Erythroblast (primary cell): ENCODE results near the gene FADD.
A peak's percentile ranks its signal among the peaks of the same experiment; 100 is the strongest.
"Not testable (repeated sequence)": the region's sequence is repeated elsewhere in the genome, so short reads cannot be mapped to it uniquely, and the experiment has no call there.

Experiments used
- DNase-seq, 2 experiments: peaks; one replicate each; lab custom pipeline; 2025; lab: John Stamatoyannopoulos, UW
- GATA1 ChIP-seq: IDR thresholded peaks from 2 replicates; pipeline ENCODE4 v1.6.1; 2011; ENCODE audit warnings: low read depth, mild to moderate bottlenecking, control low read depth, low read length, moderate library complexity
- POLR2A ChIP-seq: IDR thresholded peaks from 2 replicates; pipeline ENCODE4 v1.6.1; 2011; ENCODE audit warnings: mild to moderate bottlenecking, low read length

FADD gene

GRCh38 chr11:70187771-70188170 is 15.3 kb upstream of the FADD start:
- no peak for DNase-seq
- no peak for TF ChIP-seq POLR2A
- no peak for TF ChIP-seq GATA1

GRCh38 chr11:70189622-70190021 is 13.5 kb upstream of the FADD start:
- no peak for TF ChIP-seq POLR2A
- TF ChIP-seq GATA1 = no peak
- DNase-seq = no peak

GRCh38 chr11:70191495-70192140 is 11.5 kb upstream of the FADD start:
- TF ChIP-seq GATA1 = no peak
- TF ChIP-seq POLR2A = no peak
- peak; percentile 72 to 85 for DNase-seq

- TF ChIP-seq GATA1 = no peak
- TF ChIP-seq POLR2A = no peak
- DNase-seq = no peak
Observed at GRCh38 chr11:70192666-70193410, 10.3 kb upstream of the FADD start.

GRCh38 chr11:70193411-70194292 is 9.4 kb upstream of the FADD start:
- DNase-seq = peak in 1 of 2 experiments; percentile 14
- no peak for TF ChIP-seq POLR2A
- TF ChIP-seq GATA1 = no peak

- DNase-seq = no peak
- TF ChIP-seq POLR2A (no peak), GATA1 (no peak)
Observed at GRCh38 chr11:70194792-70195791, 8.0 kb upstream of the FADD start.

GRCh38 chr11:70200212-70200844 is 2.8 kb upstream of the FADD start:
- TF ChIP-seq GATA1 = no peak
- no peak for TF ChIP-seq POLR2A

GRCh38 chr11:70201047-70201446 is 2.0 kb upstream of the FADD start:
- DNase-seq = not testable (repeated sequence)

More at GRCh38 chr11:70200212-70200844, 2.8 kb upstream of the FADD start:
- no peak for DNase-seq

- peak; percentile 12 for DNase-seq
Observed at GRCh38 chr11:70201882-70202861, 924 bp upstream of the FADD start.

GRCh38 chr11:70203751-70204465 is 812 bp downstream of the FADD start:
- TF ChIP-seq POLR2A = no peak
- TF ChIP-seq GATA1 = no peak
- peak; percentile 87 to 94 for DNase-seq

More at GRCh38 chr11:70201882-70202861, 924 bp upstream of the FADD start:
- TF ChIP-seq GATA1 (no peak), POLR2A (no peak)

GRCh38 chr11:70204466-70204799 is 1.3 kb downstream of the FADD start:
- DNase-seq = peak; percentile 58 to 74
- TF ChIP-seq GATA1 (no peak), POLR2A (no peak)
